Effector memory CD8-positive, alpha-beta T cell (primary cell): ENCODE measurements around the gene EFCAB13.

Source experiments
- ATAC-seq: fragments of 150-1000 bp; cut with Tn5 transposase; replicated peaks from 2 replicates; pipeline ENCODE4 v1.10.0; 2021; ENCODE audit warnings: mild to moderate bottlenecking, moderate library complexity
- DNase-seq, 3 experiments: peaks; one replicate each; pipeline ENCODE4 v3.0.0; 2021
- H3K27ac Mint-ChIP-seq, 2 donors: one replicate each; pipeline ENCODE4 v1.8.0; 2022; ENCODE audit warnings: mild to moderate bottlenecking in 2 of 2, mixed read lengths in 2 of 2, moderate library complexity in 2 of 2
- H3K27me3 Mint-ChIP-seq, 2 donors: one replicate each; pipeline ENCODE4 v1.8.0; 2022; ENCODE audit warnings: mixed read lengths in 2 of 2
- H3K36me3 Mint-ChIP-seq: one replicate; pipeline ENCODE4 v1.8.0; 2022; ENCODE audit warnings: mild to moderate bottlenecking, moderate library complexity, mixed read lengths; ENCODE audit not compliant: insufficient read depth
- H3K4me1 Mint-ChIP-seq, 2 donors: one replicate each; pipeline ENCODE4 v1.8.0; 2022; ENCODE audit warnings: low read depth in 2 of 2, mixed read lengths in 2 of 2
- H3K4me3 Mint-ChIP-seq, 2 donors: one replicate each; pipeline ENCODE4 v1.8.0; 2022; ENCODE audit warnings: mild to moderate bottlenecking in 2 of 2, mixed read lengths in 2 of 2, moderate library complexity in 2 of 2
- H3K9me3 Mint-ChIP-seq, 2 donors: one replicate each; pipeline ENCODE4 v1.8.0; 2022; ENCODE audit warnings: mixed read lengths in 2 of 2

The EFCAB13 gene

DNA sequence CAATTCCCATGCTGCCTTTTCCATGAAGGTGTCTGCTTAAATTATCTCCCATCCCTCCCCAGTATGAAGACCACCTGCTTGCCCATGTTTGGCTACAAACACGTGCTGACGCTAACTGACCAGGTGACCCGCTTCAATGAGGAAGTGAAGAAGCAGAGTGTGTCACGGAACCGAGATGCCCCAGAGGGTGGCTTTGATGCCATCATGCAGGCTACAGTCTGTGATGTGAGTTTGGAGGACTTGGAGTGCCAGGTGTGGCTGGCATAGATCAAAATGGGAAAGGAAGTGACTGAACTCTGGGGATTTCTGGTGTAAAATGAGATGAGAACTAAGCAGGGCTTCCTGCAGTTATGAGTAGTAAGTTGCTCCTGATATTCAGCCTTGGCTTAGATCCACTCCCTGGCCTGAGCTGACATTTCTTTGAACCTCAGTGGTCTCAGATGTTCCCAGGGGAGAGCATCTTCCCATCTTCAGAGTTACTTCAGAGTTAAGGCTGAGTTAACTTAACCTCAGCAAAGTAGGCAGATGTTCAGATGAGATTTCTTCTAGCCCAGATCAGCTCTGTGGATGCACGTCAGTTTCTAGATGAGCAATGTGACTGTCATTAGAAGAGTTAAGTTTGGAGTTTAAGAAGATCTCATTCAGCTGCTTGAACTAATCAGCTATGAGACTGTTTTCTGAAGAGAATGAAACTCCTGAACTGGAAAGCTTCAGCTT is 37.4 kb upstream of the EFCAB13 start:
- H3K36me3 Mint-ChIP-seq, result no peaks in the 10 kb centered on the region
- no peaks in the 10 kb centered on the region for H3K9me3 Mint-ChIP-seq
- H3K4me3 Mint-ChIP-seq, result no peak overlapping the region
- peaks cover 14 to 15% of the 10 kb centered on the region in 2 donors for H3K27me3 Mint-ChIP-seq
- ATAC-seq (no peak), DNase-seq (no peak)
- no peak overlapping the region for H3K27ac Mint-ChIP-seq
- no peaks in the 10 kb centered on the region for H3K4me1 Mint-ChIP-seq

DNA sequence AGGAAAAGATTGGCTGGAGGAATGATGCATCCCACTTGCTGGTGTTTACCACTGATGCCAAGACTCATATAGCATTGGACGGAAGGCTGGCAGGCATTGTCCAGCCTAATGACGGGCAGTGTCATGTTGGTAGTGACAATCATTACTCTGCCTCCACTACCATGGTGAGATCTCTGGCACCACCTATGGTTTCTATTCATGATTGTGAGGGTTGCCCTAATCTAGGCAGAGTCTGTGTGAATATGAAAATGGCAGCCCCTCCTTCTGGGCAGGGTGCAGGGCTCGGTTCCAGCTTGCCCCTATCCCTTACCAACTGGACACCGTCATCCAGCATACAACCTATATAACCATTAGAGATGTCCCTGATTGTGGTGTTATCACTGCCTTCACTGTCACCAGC is 36.7 kb upstream of the EFCAB13 start:
- Mint-ChIP-seq H3K9me3 (no peaks in the 10 kb centered on the region), H3K27me3 (peaks cover 14 to 15% of the 10 kb centered on the region in 2 donors), H3K4me3 (no peak overlapping the region), H3K36me3 (no peaks in the 10 kb centered on the region), H3K4me1 (no peaks in the 10 kb centered on the region), H3K27ac (no peak overlapping the region)
- no peak for DNase-seq
- ATAC-seq, result no peak

- H3K36me3 Mint-ChIP-seq, result no peaks in the 10 kb centered on the region
- DNase-seq (no peak), ATAC-seq (no peak)
- peaks cover 14 to 15% of the 10 kb centered on the region in 2 donors for H3K27me3 Mint-ChIP-seq
- H3K4me1 Mint-ChIP-seq, result no peaks in the 10 kb centered on the region
- H3K4me3 Mint-ChIP-seq, result no peak overlapping the region
- no peaks in the 10 kb centered on the region for H3K9me3 Mint-ChIP-seq
- no peak overlapping the region for H3K27ac Mint-ChIP-seq
Observed at GRCh38 chr17:47287639-47288038, 36.1 kb upstream of the EFCAB13 start.

GRCh38 chr17:47288531-47289116 is 35.1 kb upstream of the EFCAB13 start:
- ATAC-seq (no peak), DNase-seq (no peak)
- Mint-ChIP-seq H3K27ac (no peak overlapping the region), H3K27me3 (peaks cover 10 to 14% of the 10 kb centered on the region in 2 donors), H3K4me1 (no peaks in the 10 kb centered on the region), H3K9me3 (no peaks in the 10 kb centered on the region), H3K36me3 (no peaks in the 10 kb centered on the region), H3K4me3 (no peak overlapping the region)

DNA sequence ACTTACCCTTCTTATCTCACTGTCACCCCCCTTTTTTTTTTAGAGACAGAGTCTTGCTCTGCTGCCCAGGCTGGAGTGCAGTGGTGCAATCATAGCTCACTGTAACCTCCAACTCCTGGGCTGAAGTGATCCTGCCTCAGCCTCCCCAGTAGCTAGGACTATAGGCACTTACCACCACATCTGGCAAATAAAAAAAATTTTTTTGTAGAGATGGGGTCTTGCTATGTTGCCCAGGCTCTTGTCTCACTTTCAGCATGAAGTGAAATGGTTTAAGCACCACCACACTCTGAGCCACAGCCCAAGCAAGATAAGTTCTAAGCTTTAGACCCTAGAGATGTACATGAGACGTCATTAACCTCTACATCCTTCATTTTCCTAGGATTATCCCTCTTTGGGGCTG is 34.5 kb upstream of the EFCAB13 start:
- H3K27ac Mint-ChIP-seq, result no peak overlapping the region
- no peaks in the 10 kb centered on the region for H3K4me1 Mint-ChIP-seq
- H3K27me3 Mint-ChIP-seq, result peaks cover 5 to 16% of the 10 kb centered on the region in 2 donors
- no peaks in the 10 kb centered on the region for H3K9me3 Mint-ChIP-seq
- no peaks in the 10 kb centered on the region for H3K36me3 Mint-ChIP-seq
- H3K4me3 Mint-ChIP-seq, result no peak overlapping the region
- DNase-seq, result no peak
- no peak for ATAC-seq

DNA sequence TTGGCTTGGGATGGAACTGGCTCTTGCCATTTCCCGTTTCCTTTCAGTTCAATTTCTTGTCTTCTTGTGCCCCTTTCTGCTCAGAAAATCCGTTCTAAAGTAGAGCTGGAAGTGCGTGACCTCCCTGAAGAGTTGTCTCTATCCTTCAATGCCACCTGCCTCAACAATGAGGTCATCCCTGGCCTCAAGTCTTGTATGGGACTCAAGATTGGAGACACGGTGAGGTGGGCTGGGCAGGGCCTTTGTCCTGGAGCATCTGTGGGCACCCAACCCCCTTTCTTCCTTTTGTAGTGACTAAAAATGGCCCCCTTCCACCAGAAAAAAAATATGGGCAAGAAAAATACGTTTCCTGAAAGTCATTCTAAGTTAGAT is 32.9 kb upstream of the EFCAB13 start:
- no peak for ATAC-seq
- no peaks in the 10 kb centered on the region for H3K36me3 Mint-ChIP-seq

DNA sequence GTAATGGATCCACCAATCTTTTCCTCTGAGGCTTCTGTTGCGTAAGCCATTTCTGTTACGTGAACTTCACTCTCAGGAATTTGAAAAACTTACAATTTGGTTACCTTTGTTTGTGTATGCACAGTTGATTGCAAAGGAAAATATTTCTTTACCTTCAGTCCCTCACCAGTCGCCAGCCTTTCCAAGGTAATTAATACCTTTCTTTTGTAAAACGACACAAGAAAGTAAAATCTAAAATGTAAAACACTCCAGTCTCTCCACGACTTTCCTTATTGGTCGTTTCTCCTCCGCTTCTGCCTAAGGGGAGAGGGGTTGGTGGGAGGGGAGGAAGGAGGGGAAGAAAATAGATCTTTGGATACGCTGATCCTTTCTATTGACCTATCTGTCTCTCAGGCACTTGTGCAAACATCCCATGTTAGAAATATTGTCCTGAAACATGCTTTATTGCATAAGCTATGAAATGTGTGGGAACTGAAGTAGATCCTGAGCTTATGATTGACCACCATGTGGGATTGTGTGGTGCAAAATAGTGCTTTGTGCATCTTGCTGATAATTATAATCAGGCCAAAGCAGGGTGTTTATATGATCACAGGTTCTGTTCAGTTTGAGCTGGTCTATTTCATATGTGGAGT is 32.4 kb upstream of the EFCAB13 start:
- Mint-ChIP-seq H3K4me1 (no peaks in the 10 kb centered on the region), H3K27me3 (peaks cover 10 to 24% of the 10 kb centered on the region in 2 donors), H3K4me3 (no peak overlapping the region), H3K9me3 (no peaks in the 10 kb centered on the region), H3K27ac (no peak overlapping the region), H3K36me3 (no peaks in the 10 kb centered on the region)
- no peak for ATAC-seq
- DNase-seq, result no peak

More for the DNA sequence above, 32.9 kb upstream of the EFCAB13 start:
- DNase-seq, result no peak
- no peaks in the 10 kb centered on the region for H3K4me1 Mint-ChIP-seq
- H3K9me3 Mint-ChIP-seq, result no peaks in the 10 kb centered on the region
- H3K27ac Mint-ChIP-seq, result no peak overlapping the region
- H3K27me3 Mint-ChIP-seq, result peaks cover 10 to 24% of the 10 kb centered on the region in 2 donors
- H3K4me3 Mint-ChIP-seq, result no peak overlapping the region

DNA sequence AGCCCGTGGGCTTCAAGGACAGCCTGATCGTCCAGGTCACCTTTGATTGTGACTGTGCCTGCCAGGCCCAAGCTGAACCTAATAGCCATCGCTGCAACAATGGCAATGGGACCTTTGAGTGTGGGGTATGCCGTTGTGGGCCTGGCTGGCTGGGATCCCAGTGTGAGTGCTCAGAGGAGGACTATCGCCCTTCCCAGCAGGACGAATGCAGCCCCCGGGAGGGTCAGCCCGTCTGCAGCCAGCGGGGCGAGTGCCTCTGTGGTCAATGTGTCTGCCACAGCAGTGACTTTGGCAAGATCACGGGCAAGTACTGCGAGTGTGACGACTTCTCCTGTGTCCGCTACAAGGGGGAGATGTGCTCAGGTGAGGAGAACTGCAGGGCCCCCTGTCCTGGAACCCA is 31.5 kb upstream of the EFCAB13 start:
- DNase-seq, result no peak
- ATAC-seq, result no peak

GRCh38 chr17:47295037-47295873 is 28.5 kb upstream of the EFCAB13 start:
- Mint-ChIP-seq H3K27ac (no peak overlapping the region), H3K36me3 (no peaks in the 10 kb centered on the region), H3K4me3 (no peak overlapping the region), H3K4me1 (no peaks in the 10 kb centered on the region), H3K9me3 (no peaks in the 10 kb centered on the region), H3K27me3 (peaks cover 10 to 16% of the 10 kb centered on the region in 2 donors)
- DNase-seq (no peak), ATAC-seq (no peak)

More for the DNA sequence above, 31.5 kb upstream of the EFCAB13 start:
- H3K36me3 Mint-ChIP-seq, result no peaks in the 10 kb centered on the region
- no peak overlapping the region for H3K27ac Mint-ChIP-seq
- no peaks in the 10 kb centered on the region for H3K9me3 Mint-ChIP-seq
- no peaks in the 10 kb centered on the region for H3K4me1 Mint-ChIP-seq
- peaks cover 10 to 24% of the 10 kb centered on the region in 2 donors for H3K27me3 Mint-ChIP-seq
- no peak overlapping the region for H3K4me3 Mint-ChIP-seq

DNA sequence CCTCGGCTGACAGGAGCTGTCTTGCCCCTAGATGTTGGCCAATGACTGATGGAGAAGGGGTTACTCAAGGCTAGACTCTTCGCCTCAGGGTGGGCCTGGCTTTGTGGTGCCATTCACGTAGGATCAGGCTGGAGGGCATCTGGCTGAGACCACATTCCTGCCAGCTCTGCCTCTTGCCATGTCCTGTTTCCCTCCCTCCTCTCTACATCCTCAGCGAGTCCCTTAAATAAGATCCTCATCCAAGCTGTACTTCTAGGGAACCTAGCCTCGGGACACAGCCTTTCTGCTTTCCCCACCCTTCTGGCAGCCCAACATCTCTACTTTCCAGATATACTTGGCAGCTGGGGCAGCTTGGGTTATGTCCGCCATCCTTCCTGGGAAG is 27.9 kb upstream of the EFCAB13 start:
- Mint-ChIP-seq H3K36me3 (no peaks in the 10 kb centered on the region), H3K9me3 (no peaks in the 10 kb centered on the region), H3K27me3 (peaks cover 10% of the 10 kb centered on the region in 2 donors), H3K27ac (no peak overlapping the region), H3K4me1 (no peaks in the 10 kb centered on the region), H3K4me3 (no peak overlapping the region)
- DNase-seq (no peak), ATAC-seq (no peak)

- Mint-ChIP-seq H3K27me3 (peaks cover 10% of the 10 kb centered on the region in 2 donors), H3K9me3 (peaks cover 0 to 6% of the 10 kb centered on the region in 2 donors), H3K4me1 (no peaks in the 10 kb centered on the region), H3K4me3 (no peak overlapping the region), H3K27ac (no peak overlapping the region), H3K36me3 (no peaks in the 10 kb centered on the region)
- DNase-seq, result no peak
- no peak for ATAC-seq
Observed at GRCh38 chr17:47297661-47298400, 25.9 kb upstream of the EFCAB13 start.

DNA sequence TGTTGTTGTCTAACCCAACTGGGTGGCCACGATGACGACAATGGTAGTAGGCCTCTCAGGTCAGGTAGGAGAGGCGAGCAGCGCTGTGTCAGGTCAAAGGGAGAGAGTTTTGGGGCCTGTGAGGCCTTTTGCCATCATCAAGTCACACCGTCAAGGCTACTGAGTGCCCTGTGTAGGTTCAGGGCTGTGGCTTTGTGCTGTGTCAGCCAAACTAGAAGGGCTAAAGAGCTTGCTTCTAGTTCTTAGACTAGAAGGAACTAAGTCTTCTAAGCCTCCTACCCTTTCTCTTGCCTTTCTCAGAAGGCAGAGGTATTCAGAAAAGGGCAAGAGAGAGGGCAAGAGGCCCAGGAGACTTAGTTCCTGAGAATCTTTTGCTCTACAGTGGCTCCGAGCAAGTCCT is 25.0 kb upstream of the EFCAB13 start:
- Mint-ChIP-seq H3K36me3 (no peaks in the 10 kb centered on the region), H3K9me3 (peaks cover 0 to 6% of the 10 kb centered on the region in 2 donors), H3K27me3 (peaks cover 10% of the 10 kb centered on the region in 2 donors), H3K27ac (no peak overlapping the region), H3K4me1 (no peaks in the 10 kb centered on the region), H3K4me3 (no peak overlapping the region)
- ATAC-seq (no peak), DNase-seq (no peak)
